K562 (cell line): Measurements from ENCODE around the gene PTGR3. TPM values are rescaled to one million over a fixed set of nuclear protein-coding genes. Genes with fewer than 3 reads are reported as not detected.

Source experiments
- AFF1 ChIP-seq, 2 experiments: fragments of 450-650 bp; IDR thresholded peaks; 2 replicates each; pipeline ENCODE4 v1.6.1; 2018; ENCODE audit warnings: mild to moderate bottlenecking in 2 of 2, low read depth in 1 of 2; ENCODE audit not compliant: partially characterized antibody in 2 of 2
- C11orf30 ChIP-seq: fragments of 450-650 bp; IDR thresholded peaks from 2 replicates; pipeline ENCODE4 v1.6.1; 2016; ENCODE audit warnings: low read depth, mild to moderate bottlenecking
- MEIS2 ChIP-seq: fragments of 450-650 bp; IDR thresholded peaks from 2 replicates; pipeline ENCODE4 v1.6.1; 2014; ENCODE audit warnings: mild to moderate bottlenecking; ENCODE audit not compliant: partially characterized antibody
- TAF1 ChIP-seq: IDR thresholded peaks from 2 replicates; pipeline ENCODE4 v1.6.1; 2011; ENCODE audit warnings: mild to moderate bottlenecking, low read length, moderate library complexity; ENCODE audit not compliant: insufficient read depth, control insufficient read depth, severe bottlenecking; ENCODE audit errors: extremely low read depth
- WHSC1 ChIP-seq: IDR thresholded peaks from one replicate; pipeline ENCODE4 v1.6.1; 2012; ENCODE audit warnings: low read length, control low read depth, inconsistent platforms
- ZNF644 ChIP-seq: fragments of 200-800 bp; sonication (Bioruptor generic); IDR thresholded peaks from 2 replicates; pipeline ENCODE4 v1.6.1; 2016; ENCODE audit warnings: low read depth, missing genetic modification characterization, missing compliant biosample characterization
- polyA plus RNA-seq, 8 experiments: library from polyadenylated mRNA; depleted of rRNA in 4 of 8; stranded (reverse) in 5 of 8; unstranded in 3 of 8; fragments of >200 nt; fragmentation: Nextera tagmentation in 2 of 8; fragmentation: Illumina TruSeq in 1 of 8; extraction: Ambion mirVana in 2 of 8; extraction: Trizol in 1 of 8; gene quantifications; 2 replicates each; pipeline versions ENCODE4 v1.2.1 to v1.2.3, GENCODE V29; 2011 to 2014; ENCODE audit warnings: inconsistent platforms in 1 of 8, missing spikeins in 1 of 8
- total RNA-seq, 7 experiments: library from RNA; depleted of rRNA in 6 of 7; stranded (reverse); fragments of >200 nt in 6 of 7; fragmentation: Illumina TruSeq in 2 of 7; extraction: Trizol in 2 of 7; gene quantifications; 2 replicates each; pipeline versions ENCODE4 v1.2.1 to v1.2.3, GENCODE V29; 2011 to 2021; ENCODE audit warnings: low replicate concordance in 1 of 7
- TF ChIP-seq, protein P1 (sequence below), 2 experiments: fragments of 450-650 bp; IDR thresholded peaks; 2 replicates each; pipeline ENCODE4 v1.6.1; 2016
- TF ChIP-seq, protein P2 (sequence below): fragments of 450-650 bp; IDR thresholded peaks from 2 replicates; pipeline ENCODE4 v1.6.1; 2018; ENCODE audit not compliant: partially characterized antibody
- TF ChIP-seq, protein P3 (sequence below), 3 experiments: fragments of 200-800 bp in 1 of 3; fragments of 250-450 bp in 1 of 3; fragments of 450-650 bp in 1 of 3; sonication (Bioruptor Pico) in 1 of 3; sonication (Bioruptor generic) in 1 of 3; formaldehyde crosslinking in 1 of 3; IDR thresholded peaks; 2 replicates each; pipeline versions ENCODE4 v1.6.1 to v1.8.0; 2016 to 2022; ENCODE audit warnings: mild to moderate bottlenecking in 2 of 3, missing genetic modification characterization in 2 of 3, missing compliant biosample characterization in 1 of 3, moderate library complexity in 1 of 3

Gene PTGR3
- total and polyA plus RNA-seq, 9 of the 15 experiments (the other 6 are each of a cell fraction or from before 2014, with no cell fraction given) = 4.1 to 32.3 (median 15.3) TPM

DNA sequence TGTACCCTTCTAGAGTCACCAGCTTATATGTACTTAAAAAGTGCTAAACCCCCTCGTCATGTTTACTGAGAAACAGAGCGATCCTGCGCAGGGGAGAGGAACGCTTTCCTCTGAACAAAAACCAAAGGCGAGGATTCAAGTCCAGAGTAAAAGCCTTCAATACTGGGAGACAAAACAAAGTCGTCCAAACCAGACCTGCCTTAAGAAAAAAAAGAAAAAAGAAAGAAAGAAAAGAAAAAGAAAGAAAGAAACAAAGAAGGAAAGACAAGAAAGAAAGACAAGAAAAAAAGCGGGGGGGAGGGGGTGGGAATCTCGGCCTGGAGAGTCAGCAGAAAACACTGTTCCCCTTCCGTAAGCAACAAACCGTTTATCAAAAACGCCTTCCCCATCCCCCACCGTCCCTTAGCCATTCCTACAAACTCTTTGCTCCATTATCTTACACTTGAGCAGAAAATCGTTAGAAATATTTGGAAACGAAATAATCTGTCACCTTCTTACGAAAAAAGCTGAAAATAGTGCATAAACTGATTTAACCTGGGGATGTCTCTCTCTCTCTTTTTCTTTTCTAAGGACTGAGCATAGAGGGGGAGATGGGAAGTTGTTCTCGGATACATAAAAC lies 3.3 kb downstream of the PTGR3 start (continued):
- TF ChIP-seq, protein P1, sequence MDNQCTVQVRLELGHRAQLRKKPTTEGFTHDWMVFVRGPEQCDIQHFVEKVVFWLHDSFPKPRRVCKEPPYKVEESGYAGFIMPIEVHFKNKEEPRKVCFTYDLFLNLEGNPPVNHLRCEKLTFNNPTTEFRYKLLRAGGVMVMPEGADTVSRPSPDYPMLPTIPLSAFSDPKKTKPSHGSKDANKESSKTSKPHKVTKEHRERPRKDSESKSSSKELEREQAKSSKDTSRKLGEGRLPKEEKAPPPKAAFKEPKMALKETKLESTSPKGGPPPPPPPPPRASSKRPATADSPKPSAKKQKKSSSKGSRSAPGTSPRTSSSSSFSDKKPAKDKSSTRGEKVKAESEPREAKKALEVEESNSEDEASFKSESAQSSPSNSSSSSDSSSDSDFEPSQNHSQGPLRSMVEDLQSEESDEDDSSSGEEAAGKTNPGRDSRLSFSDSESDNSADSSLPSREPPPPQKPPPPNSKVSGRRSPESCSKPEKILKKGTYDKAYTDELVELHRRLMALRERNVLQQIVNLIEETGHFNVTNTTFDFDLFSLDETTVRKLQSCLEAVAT (IDR thresholded peaks at IDR 0.05) = no peak
- TF ChIP-seq MEIS2 (no peak), ZNF644 (tag) (no peak), C11orf30 (peak; percentile 75), WHSC1 (no peak), AFF1 (IDR thresholded peaks at IDR 0.05; ENCODE audit: low read depth in 1 of 2, partially characterized antibody in 2 of 2) (peak in 1 of 2 experiments; percentile 48), TAF1 (no peak)
- TF ChIP-seq, protein P2, sequence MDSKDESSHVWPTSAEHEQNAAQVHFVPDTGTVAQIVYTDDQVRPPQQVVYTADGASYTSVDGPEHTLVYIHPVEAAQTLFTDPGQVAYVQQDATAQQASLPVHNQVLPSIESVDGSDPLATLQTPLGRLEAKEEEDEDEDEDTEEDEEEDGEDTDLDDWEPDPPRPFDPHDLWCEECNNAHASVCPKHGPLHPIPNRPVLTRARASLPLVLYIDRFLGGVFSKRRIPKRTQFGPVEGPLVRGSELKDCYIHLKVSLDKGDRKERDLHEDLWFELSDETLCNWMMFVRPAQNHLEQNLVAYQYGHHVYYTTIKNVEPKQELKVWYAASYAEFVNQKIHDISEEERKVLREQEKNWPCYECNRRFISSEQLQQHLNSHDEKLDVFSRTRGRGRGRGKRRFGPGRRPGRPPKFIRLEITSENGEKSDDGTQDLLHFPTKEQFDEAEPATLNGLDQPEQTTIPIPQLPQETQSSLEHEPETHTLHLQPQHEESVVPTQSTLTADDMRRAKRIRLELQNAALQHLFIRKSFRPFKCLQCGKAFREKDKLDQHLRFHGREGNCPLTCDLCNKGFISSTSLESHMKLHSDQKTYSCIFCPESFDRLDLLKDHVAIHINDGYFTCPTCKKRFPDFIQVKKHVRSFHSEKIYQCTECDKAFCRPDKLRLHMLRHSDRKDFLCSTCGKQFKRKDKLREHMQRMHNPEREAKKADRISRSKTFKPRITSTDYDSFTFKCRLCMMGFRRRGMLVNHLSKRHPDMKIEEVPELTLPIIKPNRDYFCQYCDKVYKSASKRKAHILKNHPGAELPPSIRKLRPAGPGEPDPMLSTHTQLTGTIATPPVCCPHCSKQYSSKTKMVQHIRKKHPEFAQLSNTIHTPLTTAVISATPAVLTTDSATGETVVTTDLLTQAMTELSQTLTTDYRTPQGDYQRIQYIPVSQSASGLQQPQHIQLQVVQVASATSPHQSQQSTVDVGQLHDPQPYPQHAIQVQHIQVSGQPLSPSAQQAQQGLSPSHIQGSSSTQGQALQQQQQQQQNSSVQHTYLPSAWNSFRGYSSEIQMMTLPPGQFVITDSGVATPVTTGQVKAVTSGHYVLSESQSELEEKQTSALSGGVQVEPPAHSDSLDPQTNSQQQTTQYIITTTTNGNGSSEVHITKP = no peak
- TF ChIP-seq, protein P3, sequence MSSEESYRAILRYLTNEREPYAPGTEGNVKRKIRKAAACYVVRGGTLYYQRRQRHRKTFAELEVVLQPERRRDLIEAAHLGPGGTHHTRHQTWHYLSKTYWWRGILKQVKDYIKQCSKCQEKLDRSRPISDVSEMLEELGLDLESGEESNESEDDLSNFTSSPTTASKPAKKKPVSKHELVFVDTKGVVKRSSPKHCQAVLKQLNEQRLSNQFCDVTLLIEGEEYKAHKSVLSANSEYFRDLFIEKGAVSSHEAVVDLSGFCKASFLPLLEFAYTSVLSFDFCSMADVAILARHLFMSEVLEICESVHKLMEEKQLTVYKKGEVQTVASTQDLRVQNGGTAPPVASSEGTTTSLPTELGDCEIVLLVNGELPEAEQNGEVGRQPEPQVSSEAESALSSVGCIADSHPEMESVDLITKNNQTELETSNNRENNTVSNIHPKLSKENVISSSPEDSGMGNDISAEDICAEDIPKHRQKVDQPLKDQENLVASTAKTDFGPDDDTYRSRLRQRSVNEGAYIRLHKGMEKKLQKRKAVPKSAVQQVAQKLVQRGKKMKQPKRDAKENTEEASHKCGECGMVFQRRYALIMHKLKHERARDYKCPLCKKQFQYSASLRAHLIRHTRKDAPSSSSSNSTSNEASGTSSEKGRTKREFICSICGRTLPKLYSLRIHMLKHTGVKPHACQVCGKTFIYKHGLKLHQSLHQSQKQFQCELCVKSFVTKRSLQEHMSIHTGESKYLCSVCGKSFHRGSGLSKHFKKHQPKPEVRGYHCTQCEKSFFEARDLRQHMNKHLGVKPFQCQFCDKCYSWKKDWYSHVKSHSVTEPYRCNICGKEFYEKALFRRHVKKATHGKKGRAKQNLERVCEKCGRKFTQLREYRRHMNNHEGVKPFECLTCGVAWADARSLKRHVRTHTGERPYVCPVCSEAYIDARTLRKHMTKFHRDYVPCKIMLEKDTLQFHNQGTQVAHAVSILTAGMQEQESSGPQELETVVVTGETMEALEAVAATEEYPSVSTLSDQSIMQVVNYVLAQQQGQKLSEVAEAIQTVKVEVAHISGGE (CRISPR knock-in tag; IDR thresholded peaks at IDR 0.05) = no peak
